GM12864 (cell line): ENCODE results near the gene CAV3.
"Not testable (repeated sequence)": the region's sequence is repeated elsewhere in the genome, so short reads cannot be mapped to it uniquely, and the experiment has no call there.

Source experiments
- DNase-seq: peaks from one replicate; pipeline ENCODE4 v3.0.0-alpha.2; 2011; ENCODE audit warnings: low read depth
- H3K4me3 ChIP-seq: 2 replicates; pipeline ENCODE4 v1.5.1; 2011; ENCODE audit warnings: mild to moderate bottlenecking, low read depth, low read length, control low read depth
- TF ChIP-seq, protein P1 (sequence below): IDR thresholded peaks from 2 replicates; pipeline ENCODE4 v1.5.1; 2011; ENCODE audit warnings: low read depth, mild to moderate bottlenecking, moderate library complexity, low read length, control low read depth, inconsistent platforms; ENCODE audit errors: missing control alignments

Gene CAV3

DNA sequence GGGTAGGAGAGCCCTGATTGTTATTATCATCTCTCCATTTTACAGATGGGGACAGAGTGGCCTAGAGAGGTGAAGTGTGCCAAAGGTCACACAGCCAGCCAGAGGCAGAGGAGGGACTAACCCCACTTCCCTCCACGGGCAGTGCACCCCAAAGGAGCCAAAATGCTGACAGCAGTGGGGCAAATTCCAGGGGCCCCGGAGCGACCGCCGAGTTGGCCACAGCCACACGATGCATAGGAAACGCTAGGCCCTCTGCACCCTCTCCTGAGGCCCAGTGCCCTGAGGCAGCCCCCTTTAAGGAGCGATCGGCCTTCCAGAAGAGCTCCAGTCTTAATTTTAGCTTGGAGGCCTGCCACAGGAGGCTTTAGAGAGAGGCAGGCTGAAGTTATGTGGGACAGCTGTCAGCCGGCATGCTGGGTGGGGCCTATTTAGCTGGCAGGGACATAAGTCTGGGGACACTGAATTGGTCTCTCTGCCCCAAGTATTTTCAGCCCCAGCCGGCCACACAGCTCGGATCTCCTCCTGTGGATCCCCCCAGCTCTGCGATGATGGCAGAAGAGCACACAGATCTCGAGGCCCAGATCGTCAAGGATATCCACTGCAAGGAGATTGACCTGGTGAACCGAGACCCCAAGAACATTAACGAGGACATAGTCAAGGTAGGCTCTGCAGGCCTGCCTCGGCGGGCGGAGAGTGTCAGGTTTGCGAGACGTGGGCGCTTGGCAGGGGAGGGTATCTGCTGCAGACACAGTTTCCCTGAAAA is at the start of gene CAV3:
Gene CAV3, plus strand, starts transcription at position 471 of the 763 bp plus-strand sequence. Its CDS starts 75 bp downstream, at position 546.
- TF ChIP-seq, protein P1, sequence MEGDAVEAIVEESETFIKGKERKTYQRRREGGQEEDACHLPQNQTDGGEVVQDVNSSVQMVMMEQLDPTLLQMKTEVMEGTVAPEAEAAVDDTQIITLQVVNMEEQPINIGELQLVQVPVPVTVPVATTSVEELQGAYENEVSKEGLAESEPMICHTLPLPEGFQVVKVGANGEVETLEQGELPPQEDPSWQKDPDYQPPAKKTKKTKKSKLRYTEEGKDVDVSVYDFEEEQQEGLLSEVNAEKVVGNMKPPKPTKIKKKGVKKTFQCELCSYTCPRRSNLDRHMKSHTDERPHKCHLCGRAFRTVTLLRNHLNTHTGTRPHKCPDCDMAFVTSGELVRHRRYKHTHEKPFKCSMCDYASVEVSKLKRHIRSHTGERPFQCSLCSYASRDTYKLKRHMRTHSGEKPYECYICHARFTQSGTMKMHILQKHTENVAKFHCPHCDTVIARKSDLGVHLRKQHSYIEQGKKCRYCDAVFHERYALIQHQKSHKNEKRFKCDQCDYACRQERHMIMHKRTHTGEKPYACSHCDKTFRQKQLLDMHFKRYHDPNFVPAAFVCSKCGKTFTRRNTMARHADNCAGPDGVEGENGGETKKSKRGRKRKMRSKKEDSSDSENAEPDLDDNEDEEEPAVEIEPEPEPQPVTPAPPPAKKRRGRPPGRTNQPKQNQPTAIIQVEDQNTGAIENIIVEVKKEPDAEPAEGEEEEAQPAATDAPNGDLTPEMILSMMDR: no peak
- H3K4me3 ChIP-seq: no peak within 1 kb of the TSS

DNA sequence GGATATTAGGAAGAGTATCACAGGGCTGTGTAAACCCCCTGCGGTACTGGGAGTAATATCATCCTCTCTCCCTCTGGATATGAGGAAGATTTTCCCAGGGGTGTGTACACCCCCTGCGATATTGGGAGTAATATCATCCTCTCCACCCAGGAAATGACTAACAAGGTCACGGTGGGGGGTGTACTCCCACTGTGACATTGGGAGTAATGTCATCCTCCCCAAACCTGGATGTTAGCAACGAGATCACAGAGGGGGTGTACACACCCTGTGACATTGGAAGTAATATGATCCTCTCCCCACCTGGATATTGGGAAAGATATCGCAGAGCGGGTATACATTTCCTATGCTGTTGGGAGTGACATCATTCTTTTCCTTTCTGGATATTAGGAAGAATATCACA is 48.6 kb upstream of the CAV3 start:
- not testable (repeated sequence) for DNase-seq, H3K4me3 ChIP-seq

More for the DNA sequence above, at the start of gene CAV3:
- no peak for DNase-seq

DNA sequence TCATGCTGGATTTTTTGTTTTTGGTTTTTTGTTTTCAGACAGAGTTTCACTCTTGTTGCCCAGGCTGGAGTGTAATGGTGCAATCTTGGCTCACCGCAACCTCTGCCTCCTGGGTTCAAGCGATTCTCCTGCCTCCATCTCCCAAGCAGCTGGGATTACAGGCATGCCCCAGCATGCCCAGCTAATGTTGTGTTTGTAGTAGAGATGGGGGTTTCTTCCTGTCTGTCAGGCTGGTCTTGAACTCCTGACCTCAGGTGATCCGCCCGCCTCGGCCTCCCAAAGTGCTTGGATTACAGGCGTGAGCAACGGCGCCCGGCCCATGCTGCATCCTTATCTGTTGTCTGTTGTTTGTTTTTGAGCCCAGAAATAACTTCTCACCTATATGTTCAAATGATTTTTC is 42.3 kb upstream of the CAV3 start:
- H3K4me3 ChIP-seq, DNase-seq: not testable (repeated sequence)

DNA sequence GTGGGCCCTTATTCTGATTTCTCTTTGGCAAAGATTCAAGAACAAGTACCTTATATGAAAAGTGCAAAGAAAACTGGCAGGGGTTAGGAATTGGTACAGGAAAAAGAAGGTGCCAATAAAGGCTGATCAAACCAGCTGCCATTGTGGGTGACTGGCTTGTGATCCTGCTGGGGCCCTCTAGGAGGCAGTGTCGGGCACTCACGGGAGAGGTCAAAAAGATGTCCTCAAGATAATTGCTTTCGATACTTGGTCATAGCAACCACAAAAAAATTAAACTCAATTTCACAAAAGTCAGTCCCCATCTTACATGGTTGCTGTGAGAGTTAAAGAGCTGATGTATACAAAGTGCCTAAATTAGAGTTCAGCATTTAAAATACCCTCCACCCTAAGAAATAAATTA is 31.0 kb upstream of the CAV3 start:
- DNase-seq: no peak
- H3K4me3 ChIP-seq: no peak overlapping the region
- TF ChIP-seq, protein P1: peak; percentile 61

DNA sequence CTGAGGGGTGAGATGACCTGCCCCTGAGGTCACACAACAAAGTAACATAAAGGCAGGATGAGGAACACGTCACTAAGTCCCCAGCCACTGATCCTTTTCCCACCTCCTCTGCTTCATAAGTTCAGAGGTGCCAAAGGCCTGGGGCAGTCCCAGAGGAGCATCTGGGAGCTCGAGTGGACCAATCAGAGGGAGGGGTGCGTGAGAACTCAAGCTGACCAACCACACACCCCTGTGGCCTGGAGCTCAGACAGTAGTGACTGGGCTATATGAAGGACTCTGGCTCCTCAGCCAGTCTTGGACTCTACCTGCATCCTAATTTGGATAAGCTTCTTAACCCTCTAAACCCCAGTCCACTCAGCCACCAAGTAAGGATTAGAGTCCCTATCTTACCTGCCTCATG is 28.0 kb upstream of the CAV3 start:
- no peak overlapping the region for H3K4me3 ChIP-seq
- TF ChIP-seq, protein P1: no peak
- no peak for DNase-seq

DNA sequence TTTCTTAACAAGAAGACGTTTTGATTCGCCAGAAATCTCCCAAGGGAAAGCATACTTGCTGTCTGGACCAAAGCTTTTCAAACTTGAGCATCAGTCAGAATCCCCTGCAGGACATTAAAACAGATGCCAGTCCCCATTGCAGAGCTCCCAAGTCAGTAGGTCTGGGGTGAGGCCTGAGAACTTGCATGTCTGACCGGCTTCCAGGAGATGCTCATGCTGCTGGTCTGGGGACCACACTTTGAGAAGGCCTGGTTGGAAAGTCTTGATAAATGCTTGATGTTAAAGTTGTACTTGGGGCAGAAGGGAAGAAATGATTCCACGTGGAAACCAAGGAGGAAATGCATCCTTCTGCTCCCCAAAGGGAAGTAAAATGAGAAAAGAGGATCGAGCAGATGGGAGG is 24.3 kb upstream of the CAV3 start:
- H3K4me3 ChIP-seq: no peak overlapping the region
- TF ChIP-seq, protein P1: no peak
- DNase-seq: no peak

DNA sequence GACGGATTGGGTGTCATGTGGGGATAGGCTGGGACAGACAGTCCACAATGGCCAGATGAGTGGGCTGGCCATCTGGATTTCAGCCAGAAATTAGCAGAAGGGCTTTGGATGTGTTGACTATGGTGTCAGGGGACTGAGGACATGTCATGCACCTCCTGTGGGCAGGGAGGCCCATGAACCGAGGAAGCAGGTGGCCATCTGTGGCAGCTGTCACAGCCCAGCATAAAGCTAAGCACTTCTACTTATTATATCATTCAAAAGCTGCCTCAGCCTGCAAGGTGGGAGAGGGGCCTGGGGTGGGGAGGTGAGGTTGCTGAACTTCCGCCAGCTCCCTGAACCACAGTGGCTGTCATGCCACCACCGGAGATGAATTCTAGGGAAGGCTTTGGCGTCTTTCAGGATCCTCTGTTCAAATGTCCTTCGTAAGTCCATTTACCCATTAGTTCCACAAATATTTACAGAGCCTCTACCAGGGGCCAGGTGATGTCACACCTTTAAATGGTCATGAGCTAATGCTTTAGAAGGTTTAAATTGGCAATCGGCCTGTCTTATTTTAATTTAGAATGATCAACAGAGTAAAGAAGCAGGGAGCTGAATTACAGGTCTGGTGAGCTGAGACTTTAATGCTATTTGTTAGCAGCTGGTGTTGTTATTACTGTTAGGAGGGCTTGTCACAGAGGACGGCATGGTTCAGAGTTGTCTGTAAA is 23.6 kb upstream of the CAV3 start:
- TF ChIP-seq, protein P1: no peak
- DNase-seq: no peak
- no peak overlapping the region for H3K4me3 ChIP-seq
